K562 (cell line): ENCODE measurements around the gene FSCN2. TPM values are rescaled to one million over a fixed set of nuclear protein-coding genes. Genes with fewer than 3 reads are reported as not detected.

Source experiments
- CEBPZ ChIP-seq: fragments of 150-350 bp; IDR thresholded peaks from 2 replicates; pipeline ENCODE4 v1.6.1; 2014; ENCODE audit warnings: low read depth, mild to moderate bottlenecking, low read length, borderline replicate concordance
- ETV5 ChIP-seq: sonication (generic); formaldehyde crosslinking; IDR thresholded peaks from 2 replicates; pipeline ENCODE4 v1.4.0; 2020; ENCODE audit warnings: low read depth, mild to moderate bottlenecking, missing genetic modification reagents
- GABPB1 ChIP-seq: sonication (generic); formaldehyde crosslinking; IDR thresholded peaks from 2 replicates; pipeline ENCODE4 v1.8.0; 2022; ENCODE audit warnings: mild to moderate bottlenecking, missing genetic modification reagents
- GTF2E2 ChIP-seq: fragments of 200-800 bp; sonication (Bioruptor generic); IDR thresholded peaks from 2 replicates; pipeline ENCODE4 v1.6.1; 2016; ENCODE audit warnings: missing genetic modification characterization, missing compliant biosample characterization
- HIVEP1 ChIP-seq: fragments of 250-450 bp; sonication (Bioruptor Pico); IDR thresholded peaks from 2 replicates; pipeline ENCODE4 v1.4.0; 2020; ENCODE audit warnings: mild to moderate bottlenecking
- MXD1 ChIP-seq: fragments of 250-450 bp; sonication (Bioruptor Pico); IDR thresholded peaks from 2 replicates; pipeline ENCODE4 v1.8.0; 2021; ENCODE audit warnings: borderline replicate concordance, mild to moderate bottlenecking, moderate library complexity; ENCODE audit not compliant: poor library complexity, severe bottlenecking
- POLR2A ChIP-seq: fragments of 450-650 bp; conservative IDR thresholded peaks from 2 replicates; pipeline ENCODE4 v1.6.1; 2016
- ZNF165 ChIP-seq: fragments of 250-450 bp; sonication (Bioruptor Pico); IDR thresholded peaks from 2 replicates; pipeline ENCODE4 v1.4.0; 2020; ENCODE audit warnings: borderline replicate concordance
- polyA plus RNA-seq, 8 experiments: library from polyadenylated mRNA; depleted of rRNA in 4 of 8; stranded (reverse) in 5 of 8; unstranded in 3 of 8; fragments of >200 nt; fragmentation: Nextera tagmentation in 2 of 8; fragmentation: Illumina TruSeq in 1 of 8; extraction: Ambion mirVana in 2 of 8; extraction: Trizol in 1 of 8; gene quantifications; 2 replicates each; pipeline versions ENCODE4 v1.2.1 to v1.2.3, GENCODE V29; 2011 to 2014; ENCODE audit warnings: inconsistent platforms in 1 of 8, missing spikeins in 1 of 8
- total RNA-seq, 7 experiments: library from RNA; depleted of rRNA in 6 of 7; stranded (reverse); fragments of >200 nt in 6 of 7; fragmentation: Illumina TruSeq in 2 of 7; extraction: Trizol in 2 of 7; gene quantifications; 2 replicates each; pipeline versions ENCODE4 v1.2.1 to v1.2.3, GENCODE V29; 2011 to 2021; ENCODE audit warnings: low replicate concordance in 1 of 7
- TF ChIP-seq, protein P1 (sequence below): fragments of 200-600 bp; sonication (generic); IDR thresholded peaks from one replicate; pipeline ENCODE4 v1.6.1; 2012; ENCODE audit warnings: mild to moderate bottlenecking, low read depth, low read length, inconsistent platforms
- TF ChIP-seq, protein P2 (sequence below), 2 experiments: fragments of 250-450 bp in 1 of 2; fragments of 450-650 bp in 1 of 2; sonication (Bioruptor Pico) in 1 of 2; IDR thresholded peaks; 2 replicates each; pipeline versions ENCODE4 v1.6.1 to v1.8.0; 2016 to 2021; ENCODE audit warnings: mild to moderate bottlenecking in 2 of 2, moderate library complexity in 2 of 2, missing compliant biosample characterization in 1 of 2, missing genetic modification characterization in 1 of 2

The FSCN2 gene
- total and polyA plus RNA-seq, 9 of the 15 experiments (the other 6 are each of a cell fraction or from before 2014, with no cell fraction given) = 0.08 TPM; not detected in 8

GRCh38 chr17:81510785-81511553 lies 17.2 kb upstream of the FSCN2 start (continued):
- TF ChIP-seq CEBPZ (no peak), GABPB1 (CRISPR knock-in tag) (peak; percentile 68), HIVEP1 (CRISPR knock-in tag) (no peak), ETV5 (CRISPR knock-in tag) (peak; percentile 53), MXD1 (no peak), POLR2A (peak; percentile 10), GTF2E2 (tag) (no peak), ZNF165 (no peak)
- TF ChIP-seq, protein P1, sequence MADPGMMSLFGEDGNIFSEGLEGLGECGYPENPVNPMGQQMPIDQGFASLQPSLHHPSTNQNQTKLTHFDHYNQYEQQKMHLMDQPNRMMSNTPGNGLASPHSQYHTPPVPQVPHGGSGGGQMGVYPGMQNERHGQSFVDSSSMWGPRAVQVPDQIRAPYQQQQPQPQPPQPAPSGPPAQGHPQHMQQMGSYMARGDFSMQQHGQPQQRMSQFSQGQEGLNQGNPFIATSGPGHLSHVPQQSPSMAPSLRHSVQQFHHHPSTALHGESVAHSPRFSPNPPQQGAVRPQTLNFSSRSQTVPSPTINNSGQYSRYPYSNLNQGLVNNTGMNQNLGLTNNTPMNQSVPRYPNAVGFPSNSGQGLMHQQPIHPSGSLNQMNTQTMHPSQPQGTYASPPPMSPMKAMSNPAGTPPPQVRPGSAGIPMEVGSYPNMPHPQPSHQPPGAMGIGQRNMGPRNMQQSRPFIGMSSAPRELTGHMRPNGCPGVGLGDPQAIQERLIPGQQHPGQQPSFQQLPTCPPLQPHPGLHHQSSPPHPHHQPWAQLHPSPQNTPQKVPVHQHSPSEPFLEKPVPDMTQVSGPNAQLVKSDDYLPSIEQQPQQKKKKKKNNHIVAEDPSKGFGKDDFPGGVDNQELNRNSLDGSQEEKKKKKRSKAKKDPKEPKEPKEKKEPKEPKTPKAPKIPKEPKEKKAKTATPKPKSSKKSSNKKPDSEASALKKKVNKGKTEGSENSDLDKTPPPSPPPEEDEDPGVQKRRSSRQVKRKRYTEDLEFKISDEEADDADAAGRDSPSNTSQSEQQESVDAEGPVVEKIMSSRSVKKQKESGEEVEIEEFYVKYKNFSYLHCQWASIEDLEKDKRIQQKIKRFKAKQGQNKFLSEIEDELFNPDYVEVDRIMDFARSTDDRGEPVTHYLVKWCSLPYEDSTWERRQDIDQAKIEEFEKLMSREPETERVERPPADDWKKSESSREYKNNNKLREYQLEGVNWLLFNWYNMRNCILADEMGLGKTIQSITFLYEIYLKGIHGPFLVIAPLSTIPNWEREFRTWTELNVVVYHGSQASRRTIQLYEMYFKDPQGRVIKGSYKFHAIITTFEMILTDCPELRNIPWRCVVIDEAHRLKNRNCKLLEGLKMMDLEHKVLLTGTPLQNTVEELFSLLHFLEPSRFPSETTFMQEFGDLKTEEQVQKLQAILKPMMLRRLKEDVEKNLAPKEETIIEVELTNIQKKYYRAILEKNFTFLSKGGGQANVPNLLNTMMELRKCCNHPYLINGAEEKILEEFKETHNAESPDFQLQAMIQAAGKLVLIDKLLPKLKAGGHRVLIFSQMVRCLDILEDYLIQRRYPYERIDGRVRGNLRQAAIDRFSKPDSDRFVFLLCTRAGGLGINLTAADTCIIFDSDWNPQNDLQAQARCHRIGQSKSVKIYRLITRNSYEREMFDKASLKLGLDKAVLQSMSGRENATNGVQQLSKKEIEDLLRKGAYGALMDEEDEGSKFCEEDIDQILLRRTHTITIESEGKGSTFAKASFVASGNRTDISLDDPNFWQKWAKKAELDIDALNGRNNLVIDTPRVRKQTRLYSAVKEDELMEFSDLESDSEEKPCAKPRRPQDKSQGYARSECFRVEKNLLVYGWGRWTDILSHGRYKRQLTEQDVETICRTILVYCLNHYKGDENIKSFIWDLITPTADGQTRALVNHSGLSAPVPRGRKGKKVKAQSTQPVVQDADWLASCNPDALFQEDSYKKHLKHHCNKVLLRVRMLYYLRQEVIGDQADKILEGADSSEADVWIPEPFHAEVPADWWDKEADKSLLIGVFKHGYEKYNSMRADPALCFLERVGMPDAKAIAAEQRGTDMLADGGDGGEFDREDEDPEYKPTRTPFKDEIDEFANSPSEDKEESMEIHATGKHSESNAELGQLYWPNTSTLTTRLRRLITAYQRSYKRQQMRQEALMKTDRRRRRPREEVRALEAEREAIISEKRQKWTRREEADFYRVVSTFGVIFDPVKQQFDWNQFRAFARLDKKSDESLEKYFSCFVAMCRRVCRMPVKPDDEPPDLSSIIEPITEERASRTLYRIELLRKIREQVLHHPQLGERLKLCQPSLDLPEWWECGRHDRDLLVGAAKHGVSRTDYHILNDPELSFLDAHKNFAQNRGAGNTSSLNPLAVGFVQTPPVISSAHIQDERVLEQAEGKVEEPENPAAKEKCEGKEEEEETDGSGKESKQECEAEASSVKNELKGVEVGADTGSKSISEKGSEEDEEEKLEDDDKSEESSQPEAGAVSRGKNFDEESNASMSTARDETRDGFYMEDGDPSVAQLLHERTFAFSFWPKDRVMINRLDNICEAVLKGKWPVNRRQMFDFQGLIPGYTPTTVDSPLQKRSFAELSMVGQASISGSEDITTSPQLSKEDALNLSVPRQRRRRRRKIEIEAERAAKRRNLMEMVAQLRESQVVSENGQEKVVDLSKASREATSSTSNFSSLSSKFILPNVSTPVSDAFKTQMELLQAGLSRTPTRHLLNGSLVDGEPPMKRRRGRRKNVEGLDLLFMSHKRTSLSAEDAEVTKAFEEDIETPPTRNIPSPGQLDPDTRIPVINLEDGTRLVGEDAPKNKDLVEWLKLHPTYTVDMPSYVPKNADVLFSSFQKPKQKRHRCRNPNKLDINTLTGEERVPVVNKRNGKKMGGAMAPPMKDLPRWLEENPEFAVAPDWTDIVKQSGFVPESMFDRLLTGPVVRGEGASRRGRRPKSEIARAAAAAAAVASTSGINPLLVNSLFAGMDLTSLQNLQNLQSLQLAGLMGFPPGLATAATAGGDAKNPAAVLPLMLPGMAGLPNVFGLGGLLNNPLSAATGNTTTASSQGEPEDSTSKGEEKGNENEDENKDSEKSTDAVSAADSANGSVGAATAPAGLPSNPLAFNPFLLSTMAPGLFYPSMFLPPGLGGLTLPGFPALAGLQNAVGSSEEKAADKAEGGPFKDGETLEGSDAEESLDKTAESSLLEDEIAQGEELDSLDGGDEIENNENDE = no peak
- TF ChIP-seq, protein P2, sequence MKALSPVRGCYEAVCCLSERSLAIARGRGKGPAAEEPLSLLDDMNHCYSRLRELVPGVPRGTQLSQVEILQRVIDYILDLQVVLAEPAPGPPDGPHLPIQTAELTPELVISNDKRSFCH (CRISPR knock-in tag; IDR thresholded peaks at IDR 0.05) = no peak
- TF ChIP-seq, protein P2 (tag; IDR thresholded peaks at IDR 0.05) = no peak
